ENCODE measurements around the gene VASP. TPM values are rescaled to one million over a fixed set of nuclear protein-coding genes. Genes with fewer than 3 reads are reported as not detected.
A peak's percentile ranks its signal among the peaks of the same experiment; 100 is the strongest.

VASP gene
- polyA plus RNA-seq, 3 donors, result 132 to 154 (median 144) TPM

DNA sequence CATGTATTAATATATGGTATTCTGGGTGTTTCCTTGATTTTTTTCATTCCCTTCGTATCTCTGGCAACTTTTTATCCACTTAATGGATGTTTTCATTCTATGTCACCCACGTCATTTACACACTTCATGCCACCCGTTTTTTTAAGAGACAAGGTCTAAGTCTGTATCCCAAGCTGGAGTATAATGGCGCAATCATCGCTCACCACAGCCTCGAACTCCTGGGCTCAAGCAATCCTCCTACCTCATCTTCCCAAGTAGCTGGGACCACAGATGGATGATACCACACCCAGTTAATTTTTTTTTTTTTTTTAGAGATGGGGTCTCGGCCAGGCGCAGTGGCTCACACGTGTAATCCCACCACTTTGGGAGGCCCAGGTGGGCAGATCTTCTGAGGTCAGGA is 3.4 kb upstream of the VASP start:
- H3K4me1 ChIP-seq (ENCODE audit: control insufficient read depth in 1 of 2, insufficient read depth in 2 of 2, low read length in 2 of 2), result peaks cover 56 to 79% of the 10 kb centered on the region in 2 donors
- no peak overlapping the region for H3K4me2 ChIP-seq (replicated peaks; ENCODE audit: extremely low read depth, low read length, poor library complexity, severe bottlenecking)
- WGBS (ENCODE audit: insufficient coverage), result 42% methylated on average over 2 of the region's 9 CpGs
- DNase-seq, result no peak
- no peak overlapping the region for H3K27ac ChIP-seq (ENCODE audit: low read depth in 1 of 2, low read length in 2 of 2)
- peaks cover 5 to 8% (median 7%) of the 10 kb centered on the region in 7 donors for H3K9me3 Mint-ChIP-seq
- no peak overlapping the region for H2AFZ ChIP-seq (ENCODE audit: insufficient read depth, low read depth, low read length, poor library complexity, severe bottlenecking)
- intact Hi-C loops (cut with micrococcal nuclease), result no loop called here
- H3K27me3 ChIP-seq (ENCODE audit: control insufficient read depth in 2 of 2, insufficient read depth in 2 of 2, low read length in 2 of 2), result peaks cover 0 to 11% of the 10 kb centered on the region in 2 donors
- no peak overlapping the region for H3K27ac Mint-ChIP-seq
- H3K4me3 Mint-ChIP-seq, result no peak overlapping the region
- H3K9ac ChIP-seq (ENCODE audit: insufficient read depth, low read length, poor library complexity, severe bottlenecking), result no peak overlapping the region
- H3K4me3 ChIP-seq (replicated peaks in 1 of 3; ENCODE audit: low read depth in 2 of 3, low read length in 3 of 3), result no peak overlapping the region
- peaks cover 0 to 6% of the 10 kb centered on the region in 2 donors for H3K9me3 ChIP-seq (replicated peaks in 1 of 2; ENCODE audit: control insufficient read depth in 1 of 2, insufficient read depth in 1 of 2, low read length in 2 of 2)
- H3K4me1 Mint-ChIP-seq, result peaks cover 56% of the 10 kb centered on the region
- H4K20me1 ChIP-seq (ENCODE audit: insufficient read depth, low read length), result peaks cover 17% of the 10 kb centered on the region
- H3K79me2 ChIP-seq (ENCODE audit: insufficient read depth, low read length), result peaks cover 21% of the 10 kb centered on the region
- H3K36me3 Mint-ChIP-seq, result peaks cover 5 to 9% of the 10 kb centered on the region in 2 donors
- TF ChIP-seq CTCF (IDR thresholded peaks at IDR 0.05), result no peak
- H3K36me3 ChIP-seq (replicated peaks in 1 of 2; ENCODE audit: control insufficient read depth in 1 of 2, insufficient read depth in 2 of 2, low read length in 2 of 2), result no peaks in the 10 kb centered on the region
- H3K27me3 Mint-ChIP-seq (ENCODE audit: low read depth in 3 of 3), result peaks cover 9 to 20% (median 17%) of the 10 kb centered on the region in 3 donors

DNA sequence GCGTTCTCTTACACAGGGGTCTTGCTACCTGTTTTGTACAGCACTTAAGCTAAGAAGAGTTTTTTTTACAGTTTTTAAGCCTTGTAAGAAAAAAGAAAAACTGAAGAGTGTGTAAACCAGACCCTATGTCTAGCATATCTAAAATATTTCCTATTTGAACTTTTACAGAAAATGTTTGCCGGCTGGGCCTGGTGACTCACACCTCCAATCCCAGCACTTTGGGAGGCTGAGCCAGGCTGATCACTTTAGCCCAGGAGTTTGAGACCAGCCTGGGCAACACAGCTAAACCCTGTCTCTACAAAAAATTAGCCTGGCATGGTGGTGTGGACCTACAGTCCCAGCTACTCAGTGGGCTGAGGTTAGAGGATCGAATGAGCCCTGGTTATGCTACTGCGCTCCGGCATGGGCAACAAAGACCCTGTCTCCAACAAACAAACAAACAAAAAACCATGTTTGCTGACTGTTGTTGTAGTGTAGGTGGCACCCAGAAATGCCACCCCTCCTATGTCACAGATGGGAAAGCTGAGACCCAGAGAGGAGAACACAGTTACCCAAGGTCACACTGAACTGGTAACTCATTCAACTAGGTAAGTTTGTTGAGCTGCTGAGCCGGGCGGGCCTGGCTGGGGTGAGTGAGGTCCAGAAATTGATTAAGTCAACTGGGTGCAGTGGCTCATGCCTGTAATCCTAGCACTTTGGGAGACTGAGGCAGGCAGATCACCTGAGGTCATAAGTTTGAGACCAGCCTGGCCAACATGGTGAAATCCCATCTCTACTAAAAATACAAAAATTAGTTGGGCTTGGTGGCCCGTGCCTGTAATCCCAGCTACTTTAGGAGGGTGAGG is 1.9 kb upstream of the VASP start:
- intact Hi-C loops (cut with micrococcal nuclease), result loop anchor here in 1 of 2 donors (5.0 kb wide), 1 partner anchor 77 kb away; the partner anchor contains the start of gene OPA3
- peaks cover 0 to 5% (median 5%) of the 10 kb centered on the region in 3 donors for H3K27me3 Mint-ChIP-seq (ENCODE audit: low read depth in 3 of 3)
- 100% methylated on average over 3 of the region's 8 CpGs for WGBS (ENCODE audit: insufficient coverage)
- Histone ChIP-seq H3K27ac (ENCODE audit: low read depth in 1 of 2, low read length in 2 of 2) (no peak overlapping the region), H3K4me3 (replicated peaks in 1 of 3; ENCODE audit: low read depth in 2 of 3, low read length in 3 of 3) (no peak overlapping the region), H4K20me1 (ENCODE audit: insufficient read depth, low read length) (peaks cover 32% of the 10 kb centered on the region), H3K79me2 (ENCODE audit: insufficient read depth, low read length) (peaks cover 35% of the 10 kb centered on the region), H2AFZ (ENCODE audit: insufficient read depth, low read depth, low read length, poor library complexity, severe bottlenecking) (no peak overlapping the region), H3K9me3 (replicated peaks in 1 of 2; ENCODE audit: control insufficient read depth in 1 of 2, insufficient read depth in 1 of 2, low read length in 2 of 2) (no peaks in the 10 kb centered on the region), H3K9ac (ENCODE audit: insufficient read depth, low read length, poor library complexity, severe bottlenecking) (no peak overlapping the region), H3K27me3 (ENCODE audit: control insufficient read depth in 2 of 2, insufficient read depth in 2 of 2, low read length in 2 of 2) (no peaks in the 10 kb centered on the region), H3K36me3 (replicated peaks in 1 of 2; ENCODE audit: control insufficient read depth in 1 of 2, insufficient read depth in 2 of 2, low read length in 2 of 2) (peaks cover 0 to under 1% of the 10 kb centered on the region in 2 donors), H3K4me1 (ENCODE audit: control insufficient read depth in 1 of 2, insufficient read depth in 2 of 2, low read length in 2 of 2) (peaks cover 56 to 74% of the 10 kb centered on the region in 2 donors), H3K4me2 (replicated peaks; ENCODE audit: extremely low read depth, low read length, poor library complexity, severe bottlenecking) (peak overlapping the region; percentile 100)
- peak overlapping the region; percentile 85 to 97 (median 89) for H3K27ac Mint-ChIP-seq
- no peak for TF ChIP-seq CTCF (IDR thresholded peaks at IDR 0.05)
- H3K36me3 Mint-ChIP-seq, result peaks cover 6 to 14% of the 10 kb centered on the region in 2 donors
- peaks cover 58% of the 10 kb centered on the region for H3K4me1 Mint-ChIP-seq
- no peak for DNase-seq
- peaks cover 0 to 3% (median 0%) of the 10 kb centered on the region in 7 donors for H3K9me3 Mint-ChIP-seq
- H3K4me3 Mint-ChIP-seq, result peak overlapping the region in 1 of 2 donors; percentile 43
